HG03575 (cell line): Measurements from ENCODE around the gene GALNT12.

Experiments
- ATAC-seq: cut with Tn5 transposase; IDR thresholded peaks from one replicate; pipeline ENCODE4 v1.9.1; 2021; ENCODE audit not compliant: unreplicated experiment, insufficient number of reproducible peaks, low FRiP score; ENCODE audit errors: extremely low read depth

The GALNT12 gene

DNA sequence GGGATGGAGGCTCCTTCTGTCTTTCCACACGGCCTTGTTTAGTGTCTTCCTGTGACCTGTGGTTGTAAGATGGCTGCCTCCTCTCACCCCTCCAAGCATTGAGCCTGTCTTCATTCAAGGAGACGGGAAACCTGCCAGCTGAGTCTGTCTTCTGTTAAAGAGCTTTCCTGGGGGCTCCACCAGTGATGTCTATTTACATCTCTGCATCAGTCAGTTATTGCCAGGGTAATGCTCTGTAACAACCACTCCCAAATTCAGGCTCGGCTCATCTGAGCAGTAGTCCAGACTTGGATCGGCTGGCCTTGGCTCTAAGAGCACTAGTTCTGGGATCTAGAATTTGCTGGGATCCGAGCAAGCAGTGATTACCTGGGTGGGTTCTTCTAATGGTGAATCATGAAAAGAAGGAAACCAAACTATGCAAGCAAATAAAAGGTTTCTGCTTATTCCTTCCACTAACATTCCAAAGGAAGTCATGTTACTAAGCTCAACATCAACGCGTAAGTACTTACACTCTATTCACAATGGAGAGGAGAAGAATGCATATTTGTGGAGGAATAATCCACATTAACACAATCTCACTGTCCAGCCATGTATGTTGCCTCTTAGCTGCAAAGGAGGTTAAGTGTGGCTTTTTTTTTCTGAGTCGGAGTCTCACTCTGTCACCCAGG lies 61.7 kb downstream of the GALNT12 start:
- no peak for ATAC-seq

DNA sequence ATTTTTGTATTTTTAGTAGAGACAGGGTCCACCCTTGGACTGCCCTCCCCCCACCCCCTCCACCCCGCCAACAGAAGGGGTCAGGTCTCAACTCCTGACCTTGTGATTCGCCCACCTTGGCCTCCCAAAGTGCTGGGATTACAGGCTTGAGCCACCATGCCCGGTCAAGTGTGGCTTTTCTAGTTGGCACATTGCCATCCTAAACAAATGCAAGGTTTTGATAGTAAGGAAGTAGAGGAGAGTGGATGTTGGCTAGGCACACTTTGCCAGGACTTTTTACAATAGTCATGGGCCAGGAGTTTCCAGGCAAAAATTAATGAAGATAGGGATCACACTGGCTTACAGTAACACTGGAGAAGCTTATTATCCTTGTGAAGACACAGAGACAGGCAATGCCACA lies 62.4 kb downstream of the GALNT12 start:
- no peak for ATAC-seq

DNA sequence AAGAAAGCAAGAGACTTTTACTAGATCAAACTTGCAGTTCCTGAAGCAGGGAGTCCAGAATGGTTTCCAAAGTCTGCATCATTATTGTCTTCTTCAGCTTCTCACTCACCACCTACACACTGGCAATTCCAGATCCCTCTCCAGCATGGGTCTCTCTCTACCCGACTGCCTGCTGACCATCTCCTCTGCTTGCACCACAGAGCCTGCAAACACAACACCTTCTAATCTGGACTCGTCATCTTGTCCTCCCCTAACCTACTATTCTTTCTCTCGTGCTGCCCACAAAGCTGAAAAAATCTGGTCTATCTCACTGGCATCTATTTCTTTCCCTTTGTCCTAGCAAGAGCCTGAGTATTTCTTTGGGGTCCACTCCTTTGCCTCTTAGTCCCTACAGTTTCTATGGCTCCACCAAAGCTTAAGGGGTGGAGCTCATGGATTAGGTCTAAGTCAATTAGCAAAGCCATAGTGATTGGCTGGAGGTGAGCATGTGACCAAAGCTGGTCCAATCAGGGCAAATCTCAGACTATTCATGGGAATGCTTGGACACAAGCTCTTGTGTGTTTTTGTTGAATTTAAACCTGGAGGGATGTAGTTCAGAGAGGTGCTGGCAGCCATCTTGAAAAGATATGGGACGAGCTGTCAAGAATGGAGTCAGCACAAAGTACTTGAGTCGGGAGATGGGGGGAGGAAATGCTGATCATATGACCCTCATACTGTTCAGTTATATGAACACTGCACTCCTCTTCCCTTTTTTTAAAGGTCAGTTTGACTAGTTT lies 63.5 kb downstream of the GALNT12 start:
- ATAC-seq = no peak

DNA sequence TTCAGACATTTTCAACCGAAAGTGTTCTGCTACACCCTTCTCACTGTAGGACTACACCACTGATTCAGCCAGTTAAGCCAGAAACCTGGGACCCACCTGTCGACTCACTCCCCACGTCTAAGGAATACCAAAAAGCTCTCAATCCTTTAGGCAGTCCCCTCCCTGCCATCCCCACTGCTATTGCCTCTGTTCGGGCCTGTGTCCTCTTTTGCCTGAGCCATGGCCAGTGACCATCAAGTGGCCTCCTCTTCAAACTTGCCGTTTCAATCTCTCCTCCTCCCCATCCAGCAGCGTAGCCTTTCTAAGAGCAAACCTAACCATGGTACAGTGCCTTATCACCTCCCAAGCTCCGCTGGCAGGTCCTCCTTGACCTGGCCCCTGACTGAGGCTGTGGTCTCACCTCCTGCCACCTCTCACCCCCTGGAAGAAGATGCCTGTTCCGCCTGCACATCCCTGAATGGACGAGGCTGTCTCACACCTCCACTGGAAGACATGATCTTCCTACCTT lies 64.1 kb downstream of the GALNT12 start:
- no peak for ATAC-seq

DNA sequence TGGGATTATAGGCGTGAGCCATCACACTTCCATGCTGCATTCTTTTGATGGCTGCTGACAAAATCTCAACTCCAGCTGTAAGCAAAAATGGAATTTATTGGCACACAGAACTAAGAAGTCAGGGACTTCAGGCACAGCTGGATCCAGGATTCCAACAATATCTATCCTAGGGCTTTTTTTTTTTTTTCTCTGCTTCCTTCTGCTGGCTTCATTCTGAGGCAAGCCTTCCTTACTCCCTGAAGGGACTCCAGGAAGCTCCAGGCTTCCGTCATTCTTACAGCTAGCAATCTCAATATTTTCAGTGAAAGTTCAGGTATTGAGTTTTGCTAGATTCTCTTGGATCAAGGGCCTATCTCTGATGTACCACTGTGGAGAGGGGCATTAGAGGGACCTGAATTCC lies 66.1 kb downstream of the GALNT12 start:
- ATAC-seq = no peak

DNA sequence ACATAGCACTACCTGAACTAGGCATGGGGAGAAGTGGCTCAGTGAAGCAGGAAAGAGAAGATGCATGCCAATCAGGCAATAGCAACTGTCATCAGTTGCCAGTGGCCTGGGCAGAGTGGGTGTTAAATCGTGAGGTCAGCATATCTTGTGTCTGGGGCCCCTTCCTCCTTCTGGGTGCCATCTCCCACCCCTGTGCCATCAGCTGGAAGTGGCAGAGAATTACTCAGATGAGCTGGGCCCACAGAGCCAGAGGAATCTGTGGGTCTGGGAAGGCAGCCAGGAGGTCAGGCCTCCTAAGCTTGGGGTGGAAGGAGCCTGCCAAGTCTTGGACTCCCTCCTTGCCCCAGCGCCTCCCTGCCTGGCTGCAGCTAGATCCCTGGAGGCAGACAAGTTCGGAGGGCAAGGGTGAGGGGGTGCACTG lies 66.5 kb downstream of the GALNT12 start:
- ATAC-seq = no peak

DNA sequence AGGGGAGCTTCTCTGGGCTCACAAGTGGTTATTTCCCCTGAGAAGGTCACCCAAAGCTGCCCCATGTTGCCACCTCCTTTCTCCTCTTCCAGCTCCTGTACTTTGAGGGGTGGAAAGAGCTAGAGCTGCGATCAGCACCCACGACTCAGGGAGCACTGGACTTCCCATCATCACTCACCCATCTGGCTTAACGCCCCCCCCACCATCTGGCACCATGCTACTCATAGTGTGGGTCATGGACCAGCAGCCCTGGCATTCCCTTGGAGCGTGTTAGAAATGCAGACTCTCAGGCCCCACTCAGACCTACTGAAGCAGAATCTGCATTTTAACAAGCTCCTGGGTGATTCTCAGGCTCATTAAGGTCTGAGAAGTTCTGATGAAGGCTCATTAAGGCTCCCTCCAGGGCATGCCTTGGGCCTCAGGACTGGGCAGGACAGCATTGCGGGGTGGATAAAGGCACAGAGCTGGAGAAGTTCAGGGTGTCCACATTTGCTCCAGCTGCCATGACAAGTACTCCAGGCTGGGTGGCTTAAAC lies 67.3 kb downstream of the GALNT12 start:
- no peak for ATAC-seq

DNA sequence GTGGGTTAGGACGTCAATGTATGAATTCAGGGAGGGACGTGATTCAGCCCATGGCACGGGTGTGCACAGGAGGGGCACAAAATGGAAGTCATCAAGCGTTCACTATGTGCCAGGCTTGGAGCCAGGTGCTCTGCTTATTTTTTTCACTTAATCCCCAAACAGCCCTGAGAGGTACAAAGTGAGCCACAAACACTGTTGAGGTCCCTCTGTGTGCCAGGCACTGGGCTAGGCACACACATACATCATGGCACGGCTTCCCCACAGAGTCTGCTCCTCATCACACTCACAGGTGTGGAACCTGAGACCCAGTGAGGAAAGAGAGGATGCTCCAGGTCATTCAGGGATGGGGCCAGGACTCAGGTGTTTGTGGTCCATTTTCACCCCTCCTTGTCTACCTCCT lies 68.1 kb downstream of the GALNT12 start:
- no peak for ATAC-seq

DNA sequence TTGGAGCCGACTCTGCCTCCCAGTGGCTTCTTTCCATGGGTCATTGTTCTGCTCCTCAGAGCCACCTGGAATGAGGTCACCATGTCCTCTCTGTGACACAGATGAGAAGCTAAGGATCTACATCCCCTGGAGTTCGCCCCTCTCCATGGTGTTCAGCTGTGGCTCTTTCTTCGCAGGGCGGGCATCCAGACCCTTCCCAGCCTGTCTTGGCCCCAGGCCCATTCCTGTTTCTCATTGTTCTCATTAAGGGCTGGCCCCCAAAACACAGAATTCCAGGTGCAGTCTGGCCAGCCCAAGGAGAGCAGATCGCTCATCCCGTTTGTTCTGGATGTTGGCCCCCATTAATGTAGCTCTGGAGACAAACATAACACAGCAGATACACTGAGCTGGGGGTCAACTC lies 69.8 kb downstream of the GALNT12 start:
- no peak for ATAC-seq

DNA sequence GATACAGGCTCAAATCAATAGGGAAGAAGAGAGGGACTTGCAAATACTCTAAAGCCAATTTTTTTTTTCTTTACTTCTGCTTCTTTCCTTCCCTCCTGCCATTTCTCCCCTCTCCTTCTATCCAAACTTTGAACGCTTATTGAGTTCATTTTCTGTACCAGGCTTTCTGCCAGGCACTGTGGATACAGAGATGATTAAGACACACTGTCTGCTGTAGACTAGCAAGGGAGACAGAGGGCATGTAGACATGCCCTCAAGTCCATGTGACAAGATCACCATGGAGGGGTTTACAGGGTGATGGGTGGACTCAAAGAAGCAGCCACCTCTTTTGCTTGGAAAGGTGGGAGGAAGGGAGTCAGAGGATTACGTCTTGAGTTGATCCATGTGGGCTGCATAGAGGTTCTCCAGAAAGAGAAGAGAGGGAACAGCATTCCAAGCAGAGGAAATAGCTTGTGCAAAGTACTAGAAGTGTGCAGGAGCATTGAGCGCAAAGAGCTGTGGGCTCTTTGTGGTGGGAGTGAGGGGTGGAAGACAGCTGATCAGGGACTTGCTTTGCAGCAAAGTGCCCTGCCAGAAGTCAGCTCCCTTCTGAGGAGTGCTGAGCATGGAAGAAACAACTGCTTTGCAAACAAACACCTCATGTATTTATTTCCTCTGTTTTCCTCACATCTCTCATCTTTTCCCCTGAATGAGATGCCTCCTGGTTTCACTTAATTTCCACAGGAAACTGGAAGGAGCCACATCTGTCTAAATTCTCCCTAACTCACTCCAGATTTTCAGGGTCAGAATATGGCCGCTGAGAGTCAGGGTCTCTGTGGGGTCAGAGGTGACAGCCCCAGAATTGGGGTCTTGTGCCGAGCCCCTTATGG lies 71.9 kb downstream of the GALNT12 start:
- ATAC-seq = no peak

DNA sequence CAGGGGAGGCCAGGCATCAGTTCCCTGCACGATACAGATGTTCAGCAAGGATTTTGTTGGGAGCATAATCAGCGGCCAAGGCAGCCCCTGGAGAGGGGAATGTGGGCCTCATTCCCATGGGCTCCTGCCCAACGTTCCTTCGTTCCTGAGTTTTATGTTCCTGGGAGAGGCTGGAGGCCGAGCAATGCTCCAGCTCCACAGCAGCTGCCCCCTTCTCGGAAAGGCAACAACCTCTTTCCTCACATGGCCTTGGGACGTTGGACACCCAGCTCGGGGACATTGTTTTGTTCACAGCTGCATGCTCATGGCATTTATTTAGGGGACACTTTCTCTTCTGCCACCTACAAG lies 72.5 kb downstream of the GALNT12 start:
- ATAC-seq = no peak

DNA sequence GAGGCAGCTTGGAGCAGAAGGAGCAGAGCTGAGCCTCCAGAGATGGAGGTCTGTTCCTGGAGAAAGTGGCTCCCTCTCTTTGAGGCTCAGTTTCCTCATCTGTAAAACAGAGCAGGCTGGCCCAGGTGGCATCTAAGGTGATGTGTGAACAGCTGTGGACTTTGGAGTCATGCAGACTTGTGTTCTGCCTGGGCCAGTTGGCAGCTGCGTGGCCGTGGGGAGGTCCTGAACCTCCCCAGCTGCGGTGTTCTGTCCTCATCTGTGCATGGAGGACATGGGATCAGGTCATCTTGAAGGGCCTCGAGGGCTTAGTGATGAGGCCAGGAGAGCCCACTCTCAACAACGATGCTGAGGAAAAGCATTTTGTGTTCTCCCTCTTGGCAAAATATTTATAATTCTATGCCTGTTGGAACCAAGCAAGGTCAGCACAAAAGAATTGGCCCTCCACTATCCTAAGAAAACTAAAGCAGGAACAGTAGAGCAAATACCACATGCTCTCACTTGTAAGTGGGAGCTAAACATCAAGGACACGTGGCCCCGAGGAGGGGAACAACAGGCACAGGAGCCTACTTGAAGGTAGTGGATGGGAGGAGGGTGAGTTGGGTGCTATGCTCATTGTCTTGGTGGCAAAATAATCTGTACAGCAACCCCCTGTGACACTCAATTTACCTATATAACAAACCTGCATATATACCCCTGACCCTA lies 73.0 kb downstream of the GALNT12 start:
- ATAC-seq = no peak

DNA sequence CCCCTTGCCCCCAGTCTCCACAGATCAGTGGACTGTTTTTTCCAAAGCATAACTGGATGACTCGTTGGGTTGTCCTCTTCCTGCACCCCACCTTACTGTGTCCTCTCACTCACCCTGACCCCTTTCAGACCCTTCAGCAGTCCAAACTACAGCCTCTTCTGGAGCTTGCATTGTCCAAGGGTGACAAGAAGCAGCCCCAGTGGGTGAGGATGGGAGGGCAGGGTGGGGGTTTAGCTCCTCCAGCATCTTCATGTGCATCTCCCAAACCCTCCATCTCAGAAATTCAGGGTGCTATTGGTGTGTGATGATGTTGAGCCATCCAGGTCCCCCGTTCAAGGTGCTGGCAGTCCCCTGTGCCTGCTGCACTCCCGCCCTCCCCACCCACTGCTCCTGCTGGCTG lies 73.9 kb downstream of the GALNT12 start:
- no peak for ATAC-seq

DNA sequence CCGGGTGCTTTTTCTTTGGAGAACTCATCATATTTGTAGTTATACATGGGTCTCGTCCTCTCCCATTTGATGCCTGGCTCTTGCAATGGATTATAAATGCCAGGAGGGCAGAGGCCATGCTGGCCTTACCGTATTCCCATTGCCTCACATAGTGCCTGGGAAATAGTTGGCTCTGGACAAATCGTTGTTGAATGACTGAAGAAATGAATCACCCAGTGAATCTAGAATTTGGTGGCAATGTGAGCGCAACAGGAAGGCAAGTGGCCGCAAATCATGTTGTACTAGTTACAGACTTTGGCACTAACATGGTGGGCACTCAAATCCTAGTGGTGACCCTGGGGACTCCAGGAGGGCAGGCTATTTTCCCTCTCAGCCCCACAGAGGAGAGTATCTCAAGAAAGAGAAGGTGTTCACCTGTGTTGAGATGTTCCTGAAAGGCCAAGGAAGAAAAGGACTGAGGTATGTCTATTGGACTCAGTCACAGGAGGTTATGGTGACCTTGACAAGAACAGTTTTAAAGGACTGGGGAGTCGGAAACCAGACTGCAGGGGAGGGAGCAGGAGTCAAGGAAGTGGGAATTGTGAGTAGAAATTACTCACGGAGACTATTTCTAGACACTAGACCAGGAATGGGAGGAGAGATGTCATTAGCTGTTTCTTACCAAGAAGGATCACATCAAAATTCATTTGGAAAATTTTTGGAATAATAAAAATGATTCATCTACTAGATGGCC lies 74.5 kb downstream of the GALNT12 start:
- no peak for ATAC-seq

DNA sequence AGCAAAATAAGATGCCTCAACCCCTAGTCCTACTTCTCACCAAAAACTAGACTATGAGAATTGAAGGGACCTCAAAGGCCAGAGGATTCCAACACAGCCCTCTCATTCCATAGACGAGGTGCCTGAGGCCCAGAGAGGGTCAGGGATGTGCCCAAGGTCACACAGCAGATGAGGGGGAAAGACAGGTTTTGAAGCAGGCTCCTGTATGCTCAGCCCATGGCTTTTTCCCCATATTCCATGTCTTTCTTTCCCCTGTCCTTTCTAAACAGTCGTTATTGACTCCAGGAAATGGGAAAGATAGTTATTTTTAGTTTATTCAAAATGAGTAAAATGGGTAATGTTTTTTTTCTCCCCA lies 75.1 kb downstream of the GALNT12 start:
- ATAC-seq = no peak

DNA sequence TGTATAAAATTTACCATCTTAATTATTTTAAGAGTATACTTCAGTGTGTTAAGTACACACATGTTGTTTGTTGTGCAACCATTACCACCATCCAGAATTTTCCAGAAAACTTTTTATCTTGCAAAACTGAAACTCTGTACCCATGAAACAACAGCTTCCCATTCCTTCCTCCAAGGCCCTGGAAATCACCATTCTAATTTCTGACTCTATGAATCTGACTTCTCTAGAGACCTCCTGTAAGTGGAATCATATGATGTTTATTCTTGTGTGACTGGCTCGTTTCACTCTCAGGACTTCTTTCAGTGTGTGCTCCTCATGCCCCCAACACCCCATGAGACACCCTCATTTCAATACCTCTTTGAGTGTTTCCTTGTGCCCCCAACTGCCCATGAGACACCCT lies 75.8 kb downstream of the GALNT12 start:
- ATAC-seq = no peak

DNA sequence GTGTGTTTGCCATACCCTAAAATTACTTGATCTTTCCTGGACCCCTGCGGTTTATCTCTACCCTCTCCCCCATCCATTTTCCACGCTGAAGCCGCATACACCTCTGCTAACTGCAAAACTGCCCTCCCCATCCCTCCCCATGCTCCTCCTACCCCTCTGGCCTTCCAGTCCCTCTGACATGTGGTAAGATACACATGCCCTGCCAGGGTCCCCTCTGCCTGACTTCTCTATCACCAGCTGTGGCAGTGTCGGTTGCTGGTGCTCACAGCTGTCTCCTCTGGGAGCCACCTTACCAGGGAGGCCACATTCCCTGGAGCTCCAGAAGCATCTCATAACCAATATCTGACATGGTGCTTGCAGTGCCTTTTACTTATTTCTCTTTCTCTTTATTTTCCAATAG lies 77.4 kb downstream of the GALNT12 start:
- no peak for ATAC-seq

DNA sequence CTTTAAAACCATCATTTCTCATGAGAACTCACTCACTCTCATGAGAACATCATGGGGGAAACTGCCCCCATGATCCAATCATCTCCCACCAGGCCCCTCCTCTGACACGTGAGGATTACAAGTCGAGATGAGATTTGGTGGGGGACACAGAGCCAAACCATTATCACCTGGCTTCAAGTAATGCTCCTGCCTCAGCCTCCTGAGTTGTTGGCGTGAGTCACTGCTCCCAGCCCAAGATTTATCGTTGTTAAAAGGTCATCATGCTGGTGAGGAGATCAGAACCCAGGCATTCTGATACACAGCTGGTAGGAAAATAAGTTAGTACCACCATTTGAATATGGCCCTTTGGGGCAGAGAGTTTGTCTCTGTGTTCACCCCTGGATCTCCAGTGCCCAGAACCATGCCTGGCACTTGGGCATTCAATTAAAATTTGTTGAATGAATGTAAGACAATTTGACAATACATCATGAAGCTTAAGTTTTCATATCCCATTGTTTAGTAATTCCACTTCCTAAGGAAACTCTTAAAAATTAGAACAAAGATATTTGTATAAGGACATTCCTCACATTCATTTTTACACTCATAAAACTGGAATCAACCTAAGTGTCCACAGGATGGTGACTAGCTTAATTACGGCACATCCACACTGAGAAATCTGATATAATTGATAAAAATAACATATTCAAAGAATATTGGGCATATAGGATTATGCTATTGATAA lies 78.3 kb downstream of the GALNT12 start:
- no peak for ATAC-seq
